K562 (cell line): Measurements from ENCODE around the gene SLAMF9. TPM values are rescaled to one million over a fixed set of nuclear protein-coding genes. Genes with fewer than 3 reads are reported as not detected.

Experiments
- ATAC-seq: fragments of 200-7000 bp; cut with Tn5 transposase; 3 replicates; pipeline ENCODE4 v1.9.1; 2020; ENCODE audit warnings: moderate library complexity
- BruUV-seq: library from RNA; stranded (reverse); fragments of 400-500 nt; replicated peaks from 2 replicates; lab custom pipeline; 2021; lab: Mats Ljungman, UMichigan
- CTCF ChIA-PET: fragments of 300-600 bp; formaldehyde crosslinking; extraction: SDS; loops from one replicate; lab custom pipeline; 2021; ENCODE audit warnings: low intra/inter-chr PET ratio; lab: Yijun Ruan, JAX
- POLR2A ChIA-PET: fragments of 300-600, 350-650 bp; sonication (Branson Sonifier 250); formaldehyde crosslinking; extraction: SDS; loops from one replicate; lab custom pipeline; 2021; ENCODE audit warnings: antibody characterized with exemption, inconsistent platforms; lab: Yijun Ruan, JAX
- DNase-seq, 4 experiments: peaks; one replicate each; pipeline versions ENCODE4 v3.0.0 to v3.0.0-alpha.2; 2011 to 2018; ENCODE audit warnings: low spot score in 3 of 4, mixed read lengths in 3 of 4; ENCODE audit errors: extremely low read depth in 1 of 4
- FAIRE-seq: peaks from 2 replicates; lab custom pipeline; 2011; peaks lifted over from hg19 to GRCh38; lab: Jason Lieb, UNC
- H2AFZ ChIP-seq: 2 replicates; pipeline ENCODE4 v1.6.0; 2011; ENCODE audit warnings: low read depth, low read length, control low read depth, inconsistent platforms
- H3K27ac ChIP-seq: fragments of 200-600 bp; 3 replicates; pipeline ENCODE4 v1.8.0; 2011; ENCODE audit warnings: low read depth, mild to moderate bottlenecking, control low read depth, inconsistent platforms, low read length, moderate library complexity, mixed read lengths; ENCODE audit errors: extremely low read depth
- H3K27me3 ChIP-seq, 2 experiments: fragments of 300-600 bp in 1 of 2; 2 replicates in 1 of 2; 3 replicates in 1 of 2; pipeline versions ENCODE4 v1.6.0 to v1.8.0; 2011; ENCODE audit warnings: inconsistent platforms in 2 of 2, low read length in 2 of 2, mild to moderate bottlenecking in 1 of 2, mixed read lengths in 1 of 2, moderate library complexity in 1 of 2; ENCODE audit not compliant: control insufficient read depth in 2 of 2, insufficient read depth in 2 of 2
- H3K36me3 ChIP-seq: fragments of 300-600 bp; 3 replicates; pipeline ENCODE4 v1.8.0; 2011; ENCODE audit warnings: mild to moderate bottlenecking, low read length, inconsistent platforms; ENCODE audit not compliant: control insufficient read depth, insufficient read depth
- H3K4me1 ChIP-seq, 2 experiments: fragments of 200-600 bp in 1 of 2; replicated peaks in 1 of 2; 2 replicates in 1 of 2; 3 replicates in 1 of 2; pipeline versions ENCODE4 v1.5.1 to v1.8.0; 2011; ENCODE audit warnings: inconsistent platforms in 2 of 2, low read length in 2 of 2, mild to moderate bottlenecking in 1 of 2, mixed read lengths in 1 of 2, moderate library complexity in 1 of 2; ENCODE audit not compliant: control insufficient read depth in 2 of 2, insufficient read depth in 2 of 2
- H3K4me2 ChIP-seq: 2 replicates; pipeline ENCODE4 v1.6.1; 2011; ENCODE audit warnings: low read length, control low read depth, inconsistent platforms, mixed read lengths; ENCODE audit not compliant: insufficient read depth
- H3K4me3 ChIP-seq: fragments of 200-600 bp; sonication (generic), shearing (Covaris generic); 2 replicates; pipeline ENCODE4 v1.5.1; 2016; ENCODE audit warnings: control low read depth, inconsistent platforms
- H3K79me2 ChIP-seq: fragments of 200-600 bp; 3 replicates; pipeline ENCODE4 v1.8.0; 2011; ENCODE audit warnings: low read length, inconsistent platforms; ENCODE audit not compliant: control insufficient read depth, insufficient read depth
- H3K9ac ChIP-seq, 2 experiments: 2 replicates each; pipeline versions ENCODE4 v1.6.0 to v1.6.1; 2011; ENCODE audit warnings: low read depth in 2 of 2, low read length in 2 of 2, control low read depth in 1 of 2, inconsistent platforms in 1 of 2, mild to moderate bottlenecking in 1 of 2, mixed read lengths in 1 of 2; ENCODE audit not compliant: insufficient read depth in 1 of 2
- H3K9me1 ChIP-seq: one replicate; pipeline ENCODE4 v1.6.0; 2011; ENCODE audit warnings: inconsistent platforms, mild to moderate bottlenecking, low read length, moderate library complexity; ENCODE audit not compliant: control insufficient read depth, insufficient read depth
- H3K9me3 ChIP-seq: replicated peaks from 2 replicates; pipeline ENCODE4 v1.5.1; 2011; ENCODE audit warnings: low read depth, low read length, inconsistent platforms; ENCODE audit not compliant: control insufficient read depth, insufficient read depth
- H4K20me1 ChIP-seq: replicated peaks from 2 replicates; pipeline ENCODE4 v1.6.1; 2011; ENCODE audit warnings: low read length, inconsistent platforms, mixed read lengths; ENCODE audit not compliant: control insufficient read depth, insufficient read depth
- HNRNPLL ChIP-seq: fragments of 200-400 bp; formaldehyde crosslinking; IDR thresholded peaks from 2 replicates; pipeline ENCODE4 v1.6.1; 2017; ENCODE audit warnings: low read length, low read depth, mild to moderate bottlenecking; ENCODE audit not compliant: poor library complexity, severe bottlenecking
- NR2C2 ChIP-seq, 2 experiments: fragments of 200-800 bp in 1 of 2; sonication (Bioruptor generic) in 1 of 2; sonication (generic) in 1 of 2; formaldehyde crosslinking in 1 of 2; IDR thresholded peaks; 2 replicates each; pipeline versions ENCODE4 v1.6.1 to v1.8.0; 2016 to 2022; ENCODE audit warnings: mild to moderate bottlenecking in 1 of 2, missing compliant biosample characterization in 1 of 2, missing genetic modification characterization in 1 of 2, missing genetic modification reagents in 1 of 2
- XRCC5 ChIP-seq: fragments of 200-400 bp; formaldehyde crosslinking; IDR thresholded peaks from 2 replicates; pipeline ENCODE4 v1.6.1; 2017; ENCODE audit warnings: low read depth, mild to moderate bottlenecking, low read length
- ZBTB5 ChIP-seq: fragments of 450-650 bp; IDR thresholded peaks from 2 replicates; pipeline ENCODE4 v1.6.1; 2017; ENCODE audit warnings: antibody characterized with exemption
- ZNF512 ChIP-seq: IDR thresholded peaks from 2 replicates; pipeline ENCODE4 v1.6.1; 2016; ENCODE audit warnings: missing genetic modification characterization, missing compliant biosample characterization
- WGBS: fragments of 100-300 bp; shearing (Covaris generic); methylation state at CpG from one replicate; pipeline ENCODE4 v1.1.6; 2016; ENCODE audit warnings: low coverage, mixed read lengths; ENCODE audit not compliant: insufficient coverage; ENCODE audit errors: missing lambda C conversion rate; 5-methylcytosine and 5-hydroxymethylcytosine counted together
- in situ Hi-C: fragments of 300-500 bp; cut with MboI; formaldehyde crosslinking; loops from 4 replicates; pipeline ENCODE4 v1.15.0; 2018; ENCODE audit warnings: inconsistent platforms, mixed read lengths
- intact Hi-C: fragments of 100-400 bp; cut with micrococcal nuclease; formaldehyde crosslinking; loops from 2 replicates; pipeline ENCODE4 v1.14.2; 2022
- polyA plus RNA-seq, 8 experiments: library from polyadenylated mRNA; depleted of rRNA in 4 of 8; stranded (reverse) in 5 of 8; unstranded in 3 of 8; fragments of >200 nt; fragmentation: Nextera tagmentation in 2 of 8; fragmentation: Illumina TruSeq in 1 of 8; extraction: Ambion mirVana in 2 of 8; extraction: Trizol in 1 of 8; gene quantifications; 2 replicates each; pipeline versions ENCODE4 v1.2.1 to v1.2.3, GENCODE V29; 2011 to 2014; ENCODE audit warnings: inconsistent platforms in 1 of 8, missing spikeins in 1 of 8
- total RNA-seq, 7 experiments: library from RNA; depleted of rRNA in 6 of 7; stranded (reverse); fragments of >200 nt in 6 of 7; fragmentation: Illumina TruSeq in 2 of 7; extraction: Trizol in 2 of 7; gene quantifications; 2 replicates each; pipeline versions ENCODE4 v1.2.1 to v1.2.3, GENCODE V29; 2011 to 2021; ENCODE audit warnings: low replicate concordance in 1 of 7

SLAMF9 gene
- total and polyA plus RNA-seq, 9 of the 15 experiments (the other 6 are each of a cell fraction or from before 2014, with no cell fraction given), result 0.13 to 0.21 TPM; not detected in 7

- TF ChIP-seq ZNF512 (no peak), ZBTB5 (no peak)
Measured at GRCh38 chr1:159930216-159930615, 23.8 kb downstream of the SLAMF9 start (continued).

- Histone ChIP-seq H3K4me3 (peak overlapping the region; percentile 14; the same call in 1 of the 2 replicates), H3K36me3 (no peaks in the 10 kb centered on the region), H3K27ac (no peak overlapping the region), H3K4me1 (peaks cover 4 to 59% of the 10 kb centered on the region in 2 experiments; a peak in 3 of 5 replicates), H2AFZ (peak overlapping the region; percentile 94), H3K9me1 (no peaks in the 10 kb centered on the region), H3K79me2 (peaks cover 12% of the 10 kb centered on the region), H3K4me2 (peak overlapping the region; percentile 71), H3K9ac (peak overlapping the region in 1 of 2 experiments; percentile 76; a peak in 1 of 4 replicates), H3K9me3 (no peaks in the 10 kb centered on the region), H4K20me1 (no peaks in the 10 kb centered on the region), H3K27me3 (peaks cover 5 to 33% of the 10 kb centered on the region in 2 experiments; a peak in 3 of 5 replicates)
- BruUV-seq, result no TSS peak
- intact Hi-C loops, result loop anchor here (10.0 kb wide), 2 partner anchors 95 to 335 kb away; partner anchors contain the start of gene DCAF8
- in situ Hi-C loops, result no loop called here
- ATAC-seq (peak; percentile 70), DNase-seq (peak; percentile 73 to 83 (median 80)), FAIRE-seq (peak; percentile 52)
- WGBS, result 10% methylated on average over 43 of the region's 48 CpGs
- ChIA-PET POLR2A (interaction anchor here (0.7 to 1.7 kb wide), 6 partner anchors 8 to 102 kb away, joined by 3 to 7 read pairs (median 4); partner anchors contain the start of gene PIGM), CTCF (no interaction called here)
- TF ChIP-seq HNRNPLL, result peak; percentile 61
- peak; percentile 69; the same call in 1 of the 2 replicates for TF ChIP-seq NR2C2 (CRISPR knock-in tag; IDR thresholded peaks at IDR 0.05)
- TF ChIP-seq NR2C2 (tag; IDR thresholded peaks at IDR 0.05), result no peak
- TF ChIP-seq XRCC5, result 0 out of 2 replicates have a peak, but pooled peaks have one; percentile 32
Measured at GRCh38 chr1:159929155-159930051, 24.6 kb downstream of the SLAMF9 start.
